GM23338 (cell line): Measurements from ENCODE around the gene N4BP2.

ENCODE experiments used
- CTCF ChIP-seq, 2 experiments: fragments of 200-600 bp in 1 of 2; sonication (generic) in 1 of 2; conservative IDR thresholded peaks; 2 replicates each; pipeline versions ENCODE4 v1.5.1 to v1.6.1; 2016 to 2017; ENCODE audit warnings: antibody characterized with exemption in 2 of 2, low read depth in 2 of 2, mild to moderate bottlenecking in 2 of 2, moderate library complexity in 1 of 2
- EZH2 ChIP-seq: fragments of 200-600 bp; sonication (generic); IDR thresholded peaks from one replicate; pipeline ENCODE4 v1.8.0; 2017; ENCODE audit warnings: antibody characterized with exemption, mild to moderate bottlenecking, low read depth; ENCODE audit not compliant: unreplicated experiment
- EZH2phosphoT487 ChIP-seq: fragments of 200-600 bp; sonication (generic); IDR thresholded peaks from one replicate; pipeline ENCODE4 v1.8.1; 2018; ENCODE audit warnings: antibody characterized with exemption; ENCODE audit not compliant: unreplicated experiment
- POLR2AphosphoS5 ChIP-seq: IDR thresholded peaks from 2 replicates; pipeline ENCODE4 v1.6.1; 2016; ENCODE audit warnings: antibody characterized with exemption, low read depth
- REST ChIP-seq: IDR thresholded peaks from one replicate; pipeline ENCODE4 v1.6.1; 2018; ENCODE audit warnings: antibody characterized with exemption; ENCODE audit not compliant: unreplicated experiment

- TF ChIP-seq CTCF (conservative IDR thresholded peaks at IDR 0.05; ENCODE audit: low read depth in 2 of 2): no peak
- no peak for TF ChIP-seq REST
- TF ChIP-seq EZH2phosphoT487: no peak
- no peak for TF ChIP-seq POLR2AphosphoS5
- TF ChIP-seq EZH2: no peak
These were observed 76.2 kb downstream of the N4BP2 start for GRCh38 chr4:40132816-40133215.
